Fibroblast of the aortic adventitia (primary cell): ENCODE results near the gene APC. TPM values are rescaled to one million over a fixed set of nuclear protein-coding genes. Genes with fewer than 3 reads are reported as not detected.
"Not testable (repeated sequence)": the region's sequence is repeated elsewhere in the genome, so short reads cannot be mapped to it uniquely, and the experiment has no call there.

Experiments used
- DNase-seq: peaks from one replicate; pipeline ENCODE4 v3.0.0-alpha.2; 2010; ENCODE audit warnings: low read depth
- H3K4me3 ChIP-seq: 2 replicates; pipeline ENCODE4 v1.5.1; 2011; ENCODE audit warnings: low read depth, mild to moderate bottlenecking, control low read depth, low read length, moderate library complexity
- total RNA-seq: library from RNA; depleted of rRNA; stranded (reverse); fragments of >200 nt; gene quantifications from 2 replicates; pipeline ENCODE4 v1.2.3, GENCODE V29; 2012; ENCODE audit warnings: low replicate concordance
- TF ChIP-seq, protein P1 (sequence below): IDR thresholded peaks from 2 replicates; pipeline ENCODE4 v1.5.1; 2011; ENCODE audit warnings: mild to moderate bottlenecking, low read length, control low read depth, inconsistent platforms; ENCODE audit not compliant: insufficient read depth

The APC gene
- total RNA-seq, 1 donor: 61.7 TPM

GRCh38 chr5:112857866-112858265 is 120.2 kb downstream of the APC start:
- TF ChIP-seq, protein P1, sequence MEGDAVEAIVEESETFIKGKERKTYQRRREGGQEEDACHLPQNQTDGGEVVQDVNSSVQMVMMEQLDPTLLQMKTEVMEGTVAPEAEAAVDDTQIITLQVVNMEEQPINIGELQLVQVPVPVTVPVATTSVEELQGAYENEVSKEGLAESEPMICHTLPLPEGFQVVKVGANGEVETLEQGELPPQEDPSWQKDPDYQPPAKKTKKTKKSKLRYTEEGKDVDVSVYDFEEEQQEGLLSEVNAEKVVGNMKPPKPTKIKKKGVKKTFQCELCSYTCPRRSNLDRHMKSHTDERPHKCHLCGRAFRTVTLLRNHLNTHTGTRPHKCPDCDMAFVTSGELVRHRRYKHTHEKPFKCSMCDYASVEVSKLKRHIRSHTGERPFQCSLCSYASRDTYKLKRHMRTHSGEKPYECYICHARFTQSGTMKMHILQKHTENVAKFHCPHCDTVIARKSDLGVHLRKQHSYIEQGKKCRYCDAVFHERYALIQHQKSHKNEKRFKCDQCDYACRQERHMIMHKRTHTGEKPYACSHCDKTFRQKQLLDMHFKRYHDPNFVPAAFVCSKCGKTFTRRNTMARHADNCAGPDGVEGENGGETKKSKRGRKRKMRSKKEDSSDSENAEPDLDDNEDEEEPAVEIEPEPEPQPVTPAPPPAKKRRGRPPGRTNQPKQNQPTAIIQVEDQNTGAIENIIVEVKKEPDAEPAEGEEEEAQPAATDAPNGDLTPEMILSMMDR: no peak
- no peak for DNase-seq
- no peak overlapping the region for H3K4me3 ChIP-seq

- peak overlapping the region; percentile 73 for H3K4me3 ChIP-seq
- DNase-seq: not testable (repeated sequence)
Observed at GRCh38 chr5:112860571-112860928, 122.9 kb downstream of the APC start.

DNA sequence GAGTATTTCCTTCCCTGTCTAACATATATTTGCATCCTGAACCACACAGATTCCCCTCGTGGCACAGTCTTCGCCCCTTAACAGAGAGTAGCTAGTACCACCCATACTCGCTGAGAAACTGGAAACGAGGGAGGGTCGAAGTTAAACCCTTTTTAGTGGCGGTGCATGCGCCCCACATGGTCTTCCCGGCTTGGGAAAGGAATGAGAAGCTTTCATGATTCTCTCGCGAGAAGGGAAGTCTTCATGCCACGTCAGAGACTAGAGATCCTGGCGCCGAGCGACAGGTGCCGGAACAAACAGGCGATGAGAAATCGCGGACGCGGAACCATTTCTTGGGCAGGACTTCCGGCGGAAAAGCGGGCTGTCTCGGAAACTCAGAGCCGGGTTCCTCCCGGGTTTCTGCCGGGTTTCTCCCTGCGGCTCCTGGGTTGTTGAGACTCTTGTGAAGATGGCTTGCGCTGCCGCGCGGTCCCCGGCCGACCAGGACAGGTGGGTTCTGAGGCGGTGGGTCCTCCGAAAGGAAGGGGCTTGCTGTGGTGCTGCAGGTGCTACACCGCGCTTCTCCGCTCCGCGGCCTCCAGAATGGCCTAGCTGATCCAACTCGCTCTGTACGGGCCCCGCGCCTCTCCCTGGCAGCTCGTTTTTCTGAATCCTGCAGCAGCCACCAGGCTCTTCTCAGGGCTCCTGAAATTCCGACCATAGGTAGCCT is 123.4 kb downstream of the APC start, which contains the start of gene SRP19:
SRP19 (plus strand) TSS at position 359 of the 709 bp plus-strand sequence; CDS start at position 449, 90 bp downstream.
- peak within 1 kb of the TSS; percentile 97 for H3K4me3 ChIP-seq
- TF ChIP-seq, protein P1: peak; percentile 17
- peak; percentile 98 for DNase-seq

- TF ChIP-seq, protein P1: no peak
- DNase-seq: peak; percentile 17
- H3K4me3 ChIP-seq: peak overlapping the region; percentile 97
Observed at GRCh38 chr5:112861638-112861985, 123.9 kb downstream of the APC start.

DNA sequence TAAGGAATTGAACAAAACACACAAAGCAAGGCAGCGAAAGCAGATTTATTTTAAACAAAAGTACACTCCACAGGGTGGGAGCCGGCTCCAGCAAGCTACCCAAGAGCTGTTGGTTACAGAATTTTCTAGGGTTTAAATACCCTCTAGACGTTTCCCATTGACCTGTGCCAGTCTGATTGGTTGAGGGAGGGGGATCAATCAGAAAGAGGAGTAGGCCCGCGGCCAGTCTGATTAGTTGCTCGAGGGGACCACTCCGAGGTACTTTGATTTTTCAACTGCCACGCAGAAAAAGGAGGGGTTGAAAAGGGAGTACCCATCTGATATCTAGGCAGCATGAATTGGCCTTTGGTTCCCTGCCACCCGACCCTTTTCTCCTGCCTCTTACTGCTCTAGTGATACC is 124.4 kb downstream of the APC start:
- H3K4me3 ChIP-seq: peak overlapping the region; percentile 97
- TF ChIP-seq, protein P1: no peak
- DNase-seq: no peak

DNA sequence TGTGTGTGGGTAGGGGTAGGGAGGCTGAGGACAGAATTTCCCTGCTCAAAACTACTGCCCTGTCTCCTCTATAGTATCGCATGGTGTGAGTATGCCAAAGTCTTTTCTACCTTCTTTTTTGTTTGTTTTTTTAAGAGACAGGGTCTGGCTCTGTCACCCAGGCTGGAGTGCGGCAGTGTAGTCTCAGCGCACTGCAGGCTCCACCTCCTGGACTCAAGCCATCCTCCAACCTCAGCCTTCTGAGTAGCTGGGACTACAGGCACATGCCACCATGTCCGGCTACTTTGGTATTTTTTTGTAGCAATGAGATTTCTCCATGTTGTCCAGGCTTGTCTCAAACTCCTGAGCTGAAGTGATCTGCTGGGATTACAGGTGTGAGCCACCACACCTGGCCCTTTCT is 125.9 kb downstream of the APC start:
- no peak overlapping the region for H3K4me3 ChIP-seq
- no peak for DNase-seq
- TF ChIP-seq, protein P1: no peak

DNA sequence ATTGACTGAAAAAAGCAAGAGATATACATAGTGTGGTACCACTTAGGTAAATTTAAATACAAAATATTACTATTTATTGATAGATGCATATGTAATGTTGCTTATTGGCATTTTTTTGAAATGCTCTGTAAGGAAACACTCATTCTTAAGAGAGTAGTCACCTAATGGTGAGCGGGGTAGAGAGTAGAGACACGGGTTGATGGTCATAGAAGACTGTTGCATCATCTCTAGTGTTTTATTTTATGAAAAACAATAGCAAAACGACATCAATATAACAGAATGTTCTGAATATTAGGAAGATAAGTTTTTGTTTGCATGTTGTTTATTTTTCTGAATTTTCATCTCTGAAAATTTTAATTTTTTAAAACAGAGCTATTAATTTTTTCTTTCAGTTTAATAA is 127.4 kb downstream of the APC start:
- DNase-seq: no peak
- TF ChIP-seq, protein P1: no peak
- H3K4me3 ChIP-seq: no peak overlapping the region
